Fibroblast of pulmonary artery (primary cell): ENCODE measurements around the gene HSPA1L.
A peak's percentile ranks its signal among the peaks of the same experiment; 100 is the strongest.

Experiments
- DNase-seq: peaks from one replicate; pipeline ENCODE4 v3.0.0-alpha.2; 2010; ENCODE audit warnings: low read depth
- H3K4me3 ChIP-seq: replicated peaks from 2 replicates; pipeline ENCODE4 v1.5.1; 2011; ENCODE audit warnings: low read depth, mild to moderate bottlenecking, control low read depth, low read length, moderate library complexity
- TF ChIP-seq, protein P1 (sequence below): IDR thresholded peaks from 2 replicates; pipeline ENCODE4 v1.5.1; 2011; ENCODE audit warnings: mild to moderate bottlenecking, control low read depth, low read length, inconsistent platforms; ENCODE audit errors: missing control alignments

The HSPA1L gene

GRCh38 chr6:31834367-31835250 is 19.5 kb upstream of the HSPA1L start:
- TF ChIP-seq, protein P1, sequence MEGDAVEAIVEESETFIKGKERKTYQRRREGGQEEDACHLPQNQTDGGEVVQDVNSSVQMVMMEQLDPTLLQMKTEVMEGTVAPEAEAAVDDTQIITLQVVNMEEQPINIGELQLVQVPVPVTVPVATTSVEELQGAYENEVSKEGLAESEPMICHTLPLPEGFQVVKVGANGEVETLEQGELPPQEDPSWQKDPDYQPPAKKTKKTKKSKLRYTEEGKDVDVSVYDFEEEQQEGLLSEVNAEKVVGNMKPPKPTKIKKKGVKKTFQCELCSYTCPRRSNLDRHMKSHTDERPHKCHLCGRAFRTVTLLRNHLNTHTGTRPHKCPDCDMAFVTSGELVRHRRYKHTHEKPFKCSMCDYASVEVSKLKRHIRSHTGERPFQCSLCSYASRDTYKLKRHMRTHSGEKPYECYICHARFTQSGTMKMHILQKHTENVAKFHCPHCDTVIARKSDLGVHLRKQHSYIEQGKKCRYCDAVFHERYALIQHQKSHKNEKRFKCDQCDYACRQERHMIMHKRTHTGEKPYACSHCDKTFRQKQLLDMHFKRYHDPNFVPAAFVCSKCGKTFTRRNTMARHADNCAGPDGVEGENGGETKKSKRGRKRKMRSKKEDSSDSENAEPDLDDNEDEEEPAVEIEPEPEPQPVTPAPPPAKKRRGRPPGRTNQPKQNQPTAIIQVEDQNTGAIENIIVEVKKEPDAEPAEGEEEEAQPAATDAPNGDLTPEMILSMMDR: no peak
- H3K4me3 ChIP-seq: peak overlapping the region; percentile 80
- peak; percentile 85 for DNase-seq

DNA sequence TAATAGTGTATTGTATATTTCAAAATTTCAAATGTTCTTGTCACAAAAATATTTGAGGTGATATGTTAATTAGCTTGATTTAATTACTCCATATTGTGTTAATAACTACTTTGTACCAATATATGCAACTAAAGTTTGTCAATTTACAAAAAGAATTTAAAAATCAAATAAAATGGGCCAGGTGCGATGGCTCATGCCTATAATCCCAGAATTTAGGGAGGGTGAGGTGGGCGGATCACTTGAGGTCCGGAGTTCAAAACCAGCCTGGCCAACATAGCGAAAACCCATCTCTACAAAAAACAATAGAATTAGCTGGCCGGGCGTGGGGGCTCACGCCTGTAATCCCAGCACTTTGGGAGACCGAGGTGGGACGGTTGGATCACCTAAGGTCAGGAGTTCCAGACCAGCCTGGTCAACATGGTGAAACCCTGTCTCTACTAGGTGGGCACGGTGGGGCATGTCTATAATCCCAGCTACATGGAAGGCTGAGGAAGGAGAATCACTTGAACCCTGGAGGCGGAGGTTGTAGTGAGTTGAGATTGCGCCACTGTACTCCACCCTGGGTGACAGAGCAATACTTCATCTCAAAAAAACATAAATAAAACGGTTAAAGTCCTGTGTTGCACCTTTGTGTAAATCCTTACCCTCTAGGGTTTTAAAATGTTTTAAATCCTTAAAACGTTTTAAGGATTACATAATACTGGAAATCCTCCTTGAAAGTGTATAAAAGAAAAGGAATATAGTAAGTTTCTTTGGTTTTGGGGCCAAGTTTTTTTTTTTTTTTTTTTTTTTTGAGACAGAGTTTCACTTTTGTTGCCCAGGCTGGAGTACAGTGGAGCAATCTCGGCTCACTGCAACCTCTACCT is 16.5 kb upstream of the HSPA1L start:
- TF ChIP-seq, protein P1: no peak
- peak overlapping the region; percentile 71 for H3K4me3 ChIP-seq

DNA sequence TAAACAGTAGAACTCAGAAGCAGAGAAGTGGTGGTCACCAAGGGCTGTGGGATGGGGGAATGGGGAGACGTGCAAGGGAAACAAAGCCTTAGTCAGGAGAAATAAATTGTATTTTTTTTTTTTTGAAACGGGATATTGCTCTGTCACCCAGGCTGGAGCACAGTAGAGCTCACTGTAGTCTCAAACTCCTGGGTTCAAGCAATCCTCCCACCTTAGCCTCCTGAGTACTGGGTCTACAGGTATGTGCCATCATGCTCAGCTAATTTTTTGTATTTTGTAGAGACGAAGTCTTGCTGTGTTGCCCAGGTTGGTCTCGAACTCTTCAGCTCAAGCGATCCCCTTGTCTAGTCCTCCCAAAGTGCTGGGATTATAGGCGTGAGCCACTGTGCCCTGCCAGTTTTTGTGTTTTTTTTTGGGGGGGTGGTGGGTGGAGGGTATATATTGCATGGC is 15.8 kb upstream of the HSPA1L start:
- H3K4me3 ChIP-seq: peak overlapping the region; percentile 71
- no peak for DNase-seq
- TF ChIP-seq, protein P1: no peak

More for the DNA sequence above, 16.5 kb upstream of the HSPA1L start:
- DNase-seq: no peak

DNA sequence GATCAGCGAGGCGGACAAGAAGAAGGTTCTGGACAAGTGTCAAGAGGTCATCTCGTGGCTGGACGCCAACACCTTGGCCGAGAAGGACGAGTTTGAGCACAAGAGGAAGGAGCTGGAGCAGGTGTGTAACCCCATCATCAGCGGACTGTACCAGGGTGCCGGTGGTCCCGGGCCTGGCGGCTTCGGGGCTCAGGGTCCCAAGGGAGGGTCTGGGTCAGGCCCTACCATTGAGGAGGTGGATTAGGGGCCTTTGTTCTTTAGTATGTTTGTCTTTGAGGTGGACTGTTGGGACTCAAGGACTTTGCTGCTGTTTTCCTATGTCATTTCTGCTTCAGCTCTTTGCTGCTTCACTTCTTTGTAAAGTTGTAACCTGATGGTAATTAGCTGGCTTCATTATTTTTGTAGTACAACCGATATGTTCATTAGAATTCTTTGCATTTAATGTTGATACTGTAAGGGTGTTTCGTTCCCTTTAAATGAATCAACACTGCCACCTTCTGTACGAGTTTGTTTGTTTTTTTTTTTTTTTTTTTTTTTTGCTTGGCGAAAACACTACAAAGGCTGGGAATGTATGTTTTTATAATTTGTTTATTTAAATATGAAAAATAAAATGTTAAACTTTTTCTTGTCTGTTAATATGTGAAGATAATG is 14.7 kb upstream of the HSPA1L start:
- peak overlapping the region; percentile 71 for H3K4me3 ChIP-seq
- peak; percentile 62 for DNase-seq
- TF ChIP-seq, protein P1: peak; percentile 35

DNA sequence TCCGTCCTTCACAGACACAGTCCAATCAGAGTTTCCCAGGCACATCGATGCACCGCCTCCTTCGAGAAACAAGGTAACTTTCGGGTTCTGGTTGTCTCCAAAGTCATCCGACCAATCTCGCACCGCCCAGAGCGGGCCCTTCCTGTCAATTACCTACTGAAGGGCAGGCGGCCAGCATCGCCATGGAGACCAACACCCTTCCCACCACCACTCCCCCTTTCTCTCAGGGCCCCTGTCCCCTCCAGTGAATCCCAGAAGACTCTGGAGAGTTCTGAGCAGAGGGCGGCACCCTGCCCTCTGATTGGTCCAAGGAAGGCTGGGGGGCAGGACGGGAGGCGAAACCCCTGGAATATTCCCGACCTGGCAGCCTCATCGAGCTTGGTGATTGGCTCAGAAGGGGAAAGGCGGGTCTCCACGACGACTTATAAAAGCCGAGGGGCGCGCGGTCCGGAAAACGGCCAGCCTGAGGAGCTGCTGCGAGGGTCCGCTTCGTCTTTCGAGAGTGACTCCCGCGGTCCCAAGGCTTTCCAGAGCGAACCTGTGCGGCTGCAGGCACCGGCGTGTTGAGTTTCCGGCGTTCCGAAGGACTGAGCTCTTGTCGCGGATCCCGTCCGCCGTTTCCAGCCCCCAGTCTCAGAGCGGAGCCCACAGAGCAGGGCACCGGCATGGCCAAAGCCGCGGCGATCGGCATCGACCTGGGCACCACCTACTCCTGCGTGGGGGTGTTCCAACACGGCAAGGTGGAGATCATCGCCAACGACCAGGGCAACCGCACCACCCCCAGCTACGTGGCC is 12.4 kb upstream of the HSPA1L start, which contains the start of gene HSPA1B:
TSS of gene HSPA1B (plus strand) at position 453 of the 794 bp plus-strand sequence. CDS start at position 666, 213 bp downstream.
- peak within 1 kb of the TSS; percentile 76 for H3K4me3 ChIP-seq
- peak; percentile 100 for DNase-seq
- TF ChIP-seq, protein P1: no peak
